Left ventricle myocardium inferior (tissue), 1 donor: ENCODE results near the gene METRNL. TPM values are rescaled to one million over a fixed set of nuclear protein-coding genes. Genes with fewer than 3 reads are reported as not detected.

Experiments used
- DNase-seq: peaks from one replicate; pipeline ENCODE4 v3.0.0-alpha.2; 2020
- H3K27ac ChIP-seq: fragments of 200-600 bp; replicated peaks from 2 replicates; pipeline ENCODE4 v1.8.0; 2021
- H3K27me3 ChIP-seq: fragments of 200-600 bp; 2 replicates; pipeline ENCODE4 v1.8.0; 2021; ENCODE audit warnings: low read depth
- H3K36me3 ChIP-seq: fragments of 200-600 bp; 2 replicates; pipeline ENCODE4 v1.8.0; 2021
- H3K4me1 ChIP-seq: fragments of 200-600 bp; 2 replicates; pipeline ENCODE4 v1.8.0; 2021
- H3K4me3 ChIP-seq: fragments of 200-600 bp; 2 replicates; pipeline ENCODE4 v1.8.0; 2021; ENCODE audit warnings: mild to moderate bottlenecking, moderate library complexity
- H3K9me3 ChIP-seq: fragments of 200-600 bp; replicated peaks from 2 replicates; pipeline ENCODE4 v1.8.0; 2021
- intact Hi-C: fragments of 100-400 bp; cut with micrococcal nuclease; formaldehyde crosslinking; loops from one replicate; pipeline ENCODE4 v1.11.0; 2022
- total RNA-seq: library from RNA; stranded (reverse); fragmentation: NEBNext Ultra II Directional; extraction: Animal tissue kit (Norgen Biotek cat#: 25700); gene quantifications from one replicate; pipeline ENCODE4 v1.2.1, GENCODE V29; 2021
- TF ChIP-seq, protein P1 (sequence below): fragments of 200-600 bp; IDR thresholded peaks from 2 replicates; pipeline ENCODE4 v1.8.0; 2021; ENCODE audit warnings: antibody characterized with exemption, mild to moderate bottlenecking, borderline replicate concordance
- donor health status: DM: no; HTN: yes; CAD: no; lungs with severe emphysema.

The METRNL gene
- total RNA-seq, 1 donor from 2014 or later, result 75.2 TPM

DNA sequence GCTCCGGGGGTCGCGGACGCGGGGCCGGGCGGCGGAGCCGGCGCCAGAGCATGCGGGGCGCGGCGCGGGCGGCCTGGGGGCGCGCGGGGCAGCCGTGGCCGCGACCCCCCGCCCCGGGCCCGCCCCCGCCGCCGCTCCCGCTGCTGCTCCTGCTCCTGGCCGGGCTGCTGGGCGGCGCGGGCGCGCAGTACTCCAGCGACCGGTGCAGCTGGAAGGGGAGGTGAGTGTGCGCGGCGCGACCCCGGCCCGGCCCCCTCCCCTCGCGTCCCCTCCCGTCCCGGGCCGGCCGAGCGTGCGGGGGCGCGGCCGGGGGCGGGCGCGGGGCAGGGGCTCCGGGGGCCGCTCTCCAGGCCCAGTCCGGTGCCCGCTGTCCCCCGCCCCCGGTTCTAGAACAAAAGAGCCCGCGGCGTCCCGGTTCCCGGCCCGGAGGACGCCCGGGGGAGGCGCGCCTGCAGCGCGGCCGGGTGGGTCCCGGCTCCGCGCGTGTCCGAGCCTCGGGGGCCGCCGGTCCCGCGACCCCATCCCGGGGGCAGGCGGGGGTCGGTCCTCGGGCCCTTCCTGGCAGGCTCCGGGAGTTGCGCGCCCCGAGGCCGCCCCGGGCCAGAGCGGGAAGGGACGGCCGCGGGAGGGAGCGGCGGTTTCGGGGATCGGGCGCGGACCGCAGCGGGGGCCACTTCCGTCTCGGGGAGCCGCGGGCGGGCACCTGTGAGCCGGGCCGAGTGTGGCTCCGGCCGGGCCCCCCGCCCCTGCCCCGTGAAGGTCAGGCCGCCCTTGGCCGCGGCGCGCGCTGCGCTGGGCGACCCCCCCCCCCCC, 563 bp downstream of the METRNL start:
- TF ChIP-seq, protein P1, sequence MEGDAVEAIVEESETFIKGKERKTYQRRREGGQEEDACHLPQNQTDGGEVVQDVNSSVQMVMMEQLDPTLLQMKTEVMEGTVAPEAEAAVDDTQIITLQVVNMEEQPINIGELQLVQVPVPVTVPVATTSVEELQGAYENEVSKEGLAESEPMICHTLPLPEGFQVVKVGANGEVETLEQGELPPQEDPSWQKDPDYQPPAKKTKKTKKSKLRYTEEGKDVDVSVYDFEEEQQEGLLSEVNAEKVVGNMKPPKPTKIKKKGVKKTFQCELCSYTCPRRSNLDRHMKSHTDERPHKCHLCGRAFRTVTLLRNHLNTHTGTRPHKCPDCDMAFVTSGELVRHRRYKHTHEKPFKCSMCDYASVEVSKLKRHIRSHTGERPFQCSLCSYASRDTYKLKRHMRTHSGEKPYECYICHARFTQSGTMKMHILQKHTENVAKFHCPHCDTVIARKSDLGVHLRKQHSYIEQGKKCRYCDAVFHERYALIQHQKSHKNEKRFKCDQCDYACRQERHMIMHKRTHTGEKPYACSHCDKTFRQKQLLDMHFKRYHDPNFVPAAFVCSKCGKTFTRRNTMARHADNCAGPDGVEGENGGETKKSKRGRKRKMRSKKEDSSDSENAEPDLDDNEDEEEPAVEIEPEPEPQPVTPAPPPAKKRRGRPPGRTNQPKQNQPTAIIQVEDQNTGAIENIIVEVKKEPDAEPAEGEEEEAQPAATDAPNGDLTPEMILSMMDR, result no peak
- no peaks in the 10 kb centered on the region for H3K9me3 ChIP-seq

DNA sequence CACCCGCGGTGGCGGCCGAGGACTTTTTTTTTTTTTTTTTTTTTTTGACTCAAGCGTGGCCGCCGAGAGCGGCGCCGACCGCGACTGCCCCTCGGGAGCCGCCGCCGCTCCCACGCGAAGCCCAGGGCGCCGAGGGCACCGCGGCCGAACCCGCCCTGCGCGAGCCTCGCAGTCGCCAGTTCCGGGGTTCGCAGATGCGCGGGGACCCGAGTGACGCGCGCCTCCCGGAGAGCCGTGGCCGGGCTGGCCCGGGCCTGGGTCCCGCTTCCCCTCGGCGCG, 1.1 kb downstream of the METRNL start:
- TF ChIP-seq, protein P1, result no peak
- DNase-seq, result no peak
- Histone ChIP-seq H3K36me3 (peaks cover 7% of the 10 kb centered on the region), H3K27ac (peak overlapping the region; percentile 86), H3K4me3 (peak overlapping the region; percentile 88), H3K4me1 (peaks cover 65% of the 10 kb centered on the region), H3K27me3 (peaks cover 5% of the 10 kb centered on the region), H3K9me3 (no peaks in the 10 kb centered on the region)
- intact Hi-C loops, result no loop called here

More for the DNA sequence above, 563 bp downstream of the METRNL start:
- DNase-seq, result no peak
- Histone ChIP-seq H3K4me1 (peaks cover 61% of the 10 kb centered on the region), H3K4me3 (peak overlapping the region; percentile 88), H3K36me3 (peaks cover 2% of the 10 kb centered on the region), H3K27me3 (peaks cover 5% of the 10 kb centered on the region), H3K27ac (peak overlapping the region; percentile 86)
- intact Hi-C loops, result no loop called here

DNA sequence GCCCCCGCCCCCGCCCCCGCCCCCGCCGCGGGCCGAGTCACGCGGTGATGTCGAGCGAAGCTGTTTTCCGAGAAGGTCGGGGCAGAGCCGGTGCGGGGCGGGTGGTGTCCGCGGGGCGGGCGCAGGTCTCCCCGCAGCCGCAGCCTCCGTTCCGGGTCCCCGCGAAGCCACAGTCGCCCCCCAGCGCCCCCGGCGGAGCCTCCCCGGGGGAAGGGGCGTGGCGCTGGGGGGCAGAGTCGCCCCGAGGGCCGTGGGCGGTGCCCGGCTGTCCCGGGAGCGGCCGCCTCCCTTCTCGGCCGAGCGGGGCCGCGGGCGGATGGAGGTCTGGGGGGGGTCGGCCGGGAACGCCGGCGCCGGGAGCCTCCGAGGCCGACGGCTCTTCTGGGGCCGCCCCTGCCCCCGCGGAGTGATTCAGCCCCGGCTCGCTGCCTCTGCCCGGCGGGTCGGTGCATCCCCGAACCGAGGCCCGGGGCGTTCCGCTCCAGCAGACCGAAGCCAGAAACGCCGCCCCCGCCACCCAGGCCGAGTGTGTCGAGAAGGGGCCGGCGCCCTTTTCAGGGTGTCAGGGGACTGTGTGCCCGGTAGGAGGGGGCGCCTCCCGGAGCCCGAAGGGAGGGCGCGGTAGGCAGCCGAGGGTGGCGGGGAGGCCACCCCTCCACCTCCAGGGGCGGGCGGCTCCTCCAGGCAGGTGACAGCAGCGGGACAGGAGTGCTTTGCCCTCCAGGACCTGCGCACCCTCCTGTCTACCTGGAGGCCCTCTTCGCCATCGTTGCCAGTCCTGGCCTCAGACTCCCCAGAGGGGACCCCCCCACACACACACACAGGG, 1.7 kb downstream of the METRNL start:
- Histone ChIP-seq H3K4me1 (peaks cover 71% of the 10 kb centered on the region), H3K9me3 (no peaks in the 10 kb centered on the region), H3K4me3 (peak overlapping the region; percentile 88), H3K27ac (peak overlapping the region; percentile 86), H3K36me3 (peaks cover 12% of the 10 kb centered on the region), H3K27me3 (peaks cover 5% of the 10 kb centered on the region)
- TF ChIP-seq, protein P1, result no peak
- intact Hi-C loops, result no loop called here
- DNase-seq, result no peak

DNA sequence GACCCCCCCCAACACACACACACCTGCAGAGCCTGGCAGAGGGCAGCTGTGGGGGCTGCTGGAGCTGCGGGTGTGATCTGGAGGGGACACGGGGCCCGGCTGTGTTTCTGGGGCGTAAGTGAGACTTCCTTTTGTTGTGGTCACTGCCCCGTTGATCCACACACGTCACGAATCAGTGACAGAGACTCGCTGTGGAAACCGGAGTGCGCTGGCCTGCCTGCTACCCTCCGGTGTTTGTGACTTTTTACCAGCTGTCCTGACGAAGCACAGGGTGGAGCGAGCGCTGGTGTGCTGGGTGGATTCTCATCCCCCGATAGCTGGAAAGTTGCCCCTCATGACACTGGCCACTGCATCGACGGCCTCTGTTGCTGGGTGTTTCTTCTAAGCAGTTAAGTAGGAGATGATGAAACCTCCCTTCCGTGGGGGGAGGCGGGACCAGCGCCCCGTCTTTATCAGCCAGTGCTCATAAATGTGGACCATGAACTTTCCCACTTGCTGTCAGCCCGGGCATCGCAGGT, 2.3 kb downstream of the METRNL start:
- no peak for DNase-seq
- peaks cover 13% of the 10 kb centered on the region for H3K36me3 ChIP-seq
- no peaks in the 10 kb centered on the region for H3K9me3 ChIP-seq
- intact Hi-C loops, result no loop called here
- peaks cover 5% of the 10 kb centered on the region for H3K27me3 ChIP-seq
- peaks cover 77% of the 10 kb centered on the region for H3K4me1 ChIP-seq
- H3K27ac ChIP-seq, result peak overlapping the region; percentile 86
- TF ChIP-seq, protein P1, result no peak
- H3K4me3 ChIP-seq, result peak overlapping the region; percentile 88

DNA sequence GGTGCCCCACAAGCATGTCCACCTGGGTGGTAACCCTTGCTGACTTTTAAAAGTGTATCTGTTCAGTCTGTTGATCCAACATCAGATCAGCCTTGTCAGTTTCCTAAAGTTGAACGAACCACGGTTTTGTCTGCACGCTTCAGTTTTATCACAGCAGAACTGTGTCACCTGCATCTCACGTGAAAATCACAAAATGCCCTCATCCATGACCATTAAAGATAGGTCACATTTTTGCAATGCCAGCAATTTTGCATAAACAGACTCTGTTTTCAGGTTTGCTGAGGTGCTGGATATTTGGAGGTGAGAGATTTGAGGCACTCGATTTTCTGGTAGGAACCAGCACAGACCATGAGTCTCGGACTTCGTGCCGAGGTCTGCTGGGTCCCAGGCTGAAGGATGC, 3.0 kb downstream of the METRNL start:
- intact Hi-C loops, result no loop called here
- Histone ChIP-seq H3K4me3 (peak overlapping the region; percentile 88), H3K27ac (no peak overlapping the region), H3K4me1 (peaks cover 84% of the 10 kb centered on the region), H3K36me3 (peaks cover 13% of the 10 kb centered on the region), H3K9me3 (no peaks in the 10 kb centered on the region), H3K27me3 (peaks cover 5% of the 10 kb centered on the region)
- TF ChIP-seq, protein P1, result no peak
- no peak for DNase-seq
